Measurements from ENCODE around the gene S100P.
"Not testable (repeated sequence)": the region's sequence is repeated elsewhere in the genome, so short reads cannot be mapped to it uniquely, and the experiment has no call there.

The S100P gene

GRCh38 chr4:6718932-6719610, 25.4 kb downstream of the S100P start:
- Histone ChIP-seq H3K27ac (ENCODE audit: low read length) (no peak overlapping the region), H3K4me3 (ENCODE audit: low read length) (no peak overlapping the region), H3K36me3 (ENCODE audit: control insufficient read depth, low read depth, low read length) (no peaks in the 10 kb centered on the region), H3K4me1 (ENCODE audit: control insufficient read depth, low read depth, low read length) (peaks cover 7% of the 10 kb centered on the region), H3K27me3 (ENCODE audit: control insufficient read depth, insufficient read depth, low read length) (peaks cover 9% of the 10 kb centered on the region), H3K9ac (ENCODE audit: low read length) (no peak overlapping the region), H3K9me3 (ENCODE audit: control insufficient read depth, low read depth, low read length) (no peaks in the 10 kb centered on the region)

- Histone ChIP-seq H3K27ac (ENCODE audit: low read length) (no peak overlapping the region), H3K4me3 (ENCODE audit: low read length) (no peak overlapping the region), H3K9me3 (ENCODE audit: control insufficient read depth, low read depth, low read length) (no peaks in the 10 kb centered on the region), H3K4me1 (ENCODE audit: control insufficient read depth, low read depth, low read length) (peaks cover 7% of the 10 kb centered on the region), H3K9ac (ENCODE audit: low read length) (no peak overlapping the region), H3K36me3 (ENCODE audit: control insufficient read depth, low read depth, low read length) (no peaks in the 10 kb centered on the region), H3K27me3 (ENCODE audit: control insufficient read depth, insufficient read depth, low read length) (peaks cover 3% of the 10 kb centered on the region)
Measured at GRCh38 chr4:6719611-6720179, 26.0 kb downstream of the S100P start.

- no peak overlapping the region for H3K27ac ChIP-seq (ENCODE audit: low read length)
- no peaks in the 10 kb centered on the region for H3K27me3 ChIP-seq (ENCODE audit: control insufficient read depth, insufficient read depth, low read length)
- no peak overlapping the region for H3K4me3 ChIP-seq (ENCODE audit: low read length)
- H3K9ac ChIP-seq (ENCODE audit: low read length), result no peak overlapping the region
- no peaks in the 10 kb centered on the region for H3K9me3 ChIP-seq (ENCODE audit: control insufficient read depth, low read depth, low read length)
- peaks cover 7% of the 10 kb centered on the region for H3K4me1 ChIP-seq (ENCODE audit: control insufficient read depth, low read depth, low read length)
- no peaks in the 10 kb centered on the region for H3K36me3 ChIP-seq (ENCODE audit: control insufficient read depth, low read depth, low read length)
Measured at GRCh38 chr4:6720202-6720699, 26.6 kb downstream of the S100P start.

GRCh38 chr4:6721121-6721520, 27.4 kb downstream of the S100P start:
- no peak overlapping the region for H3K27ac ChIP-seq (ENCODE audit: low read length)
- H3K9me3 ChIP-seq (ENCODE audit: control insufficient read depth, low read depth, low read length), result no peaks in the 10 kb centered on the region
- no peaks in the 10 kb centered on the region for H3K27me3 ChIP-seq (ENCODE audit: control insufficient read depth, insufficient read depth, low read length)
- no peak overlapping the region for H3K4me3 ChIP-seq (ENCODE audit: low read length)
- no peaks in the 10 kb centered on the region for H3K36me3 ChIP-seq (ENCODE audit: control insufficient read depth, low read depth, low read length)
- H3K4me1 ChIP-seq (ENCODE audit: control insufficient read depth, low read depth, low read length), result peaks cover 4% of the 10 kb centered on the region
- no peak overlapping the region for H3K9ac ChIP-seq (ENCODE audit: low read length)

GRCh38 chr4:6722891-6723290, 29.2 kb downstream of the S100P start:
- Histone ChIP-seq H3K27me3 (ENCODE audit: control insufficient read depth, insufficient read depth, low read length) (no peaks in the 10 kb centered on the region), H3K36me3 (ENCODE audit: control insufficient read depth, low read depth, low read length) (no peaks in the 10 kb centered on the region), H3K4me3 (ENCODE audit: low read length) (no peak overlapping the region), H3K9ac (ENCODE audit: low read length) (no peak overlapping the region), H3K4me1 (ENCODE audit: control insufficient read depth, low read depth, low read length) (peaks cover 5% of the 10 kb centered on the region), H3K9me3 (ENCODE audit: control insufficient read depth, low read depth, low read length) (no peaks in the 10 kb centered on the region), H3K27ac (ENCODE audit: low read length) (no peak overlapping the region)

- Histone ChIP-seq H3K27ac (ENCODE audit: low read length) (no peak overlapping the region), H3K9ac (ENCODE audit: low read length) (no peak overlapping the region), H3K36me3 (ENCODE audit: control insufficient read depth, low read depth, low read length) (no peaks in the 10 kb centered on the region), H3K4me3 (ENCODE audit: low read length) (no peak overlapping the region), H3K9me3 (ENCODE audit: control insufficient read depth, low read depth, low read length) (no peaks in the 10 kb centered on the region), H3K4me1 (ENCODE audit: control insufficient read depth, low read depth, low read length) (peaks cover 8% of the 10 kb centered on the region), H3K27me3 (ENCODE audit: control insufficient read depth, insufficient read depth, low read length) (no peaks in the 10 kb centered on the region)
Measured at GRCh38 chr4:6723851-6724250, 30.2 kb downstream of the S100P start.

GRCh38 chr4:6724421-6725111, 30.9 kb downstream of the S100P start:
- Histone ChIP-seq H3K9me3 (ENCODE audit: control insufficient read depth, low read depth, low read length) (no peaks in the 10 kb centered on the region), H3K4me3 (ENCODE audit: low read length) (no peak overlapping the region), H3K36me3 (ENCODE audit: control insufficient read depth, low read depth, low read length) (no peaks in the 10 kb centered on the region), H3K27ac (ENCODE audit: low read length) (no peak overlapping the region), H3K4me1 (ENCODE audit: control insufficient read depth, low read depth, low read length) (peaks cover 8% of the 10 kb centered on the region), H3K27me3 (ENCODE audit: control insufficient read depth, insufficient read depth, low read length) (no peaks in the 10 kb centered on the region), H3K9ac (ENCODE audit: low read length) (no peak overlapping the region)

GRCh38 chr4:6725427-6725961, 31.8 kb downstream of the S100P start:
- not testable (repeated sequence) for H3K4me1 ChIP-seq (ENCODE audit: control insufficient read depth, low read depth, low read length); H3K9ac ChIP-seq (ENCODE audit: low read length); H3K27me3 ChIP-seq (ENCODE audit: control insufficient read depth, insufficient read depth, low read length); H3K4me3 ChIP-seq (ENCODE audit: low read length); H3K27ac ChIP-seq (ENCODE audit: low read length); H3K36me3 ChIP-seq (ENCODE audit: control insufficient read depth, low read depth, low read length); H3K9me3 ChIP-seq (ENCODE audit: control insufficient read depth, low read depth, low read length)

- H3K9ac ChIP-seq (ENCODE audit: low read length), result no peak overlapping the region
- H3K9me3 ChIP-seq (ENCODE audit: control insufficient read depth, low read depth, low read length), result no peaks in the 10 kb centered on the region
- H3K4me3 ChIP-seq (ENCODE audit: low read length), result no peak overlapping the region
- no peak overlapping the region for H3K27ac ChIP-seq (ENCODE audit: low read length)
- peaks cover 13% of the 10 kb centered on the region for H3K4me1 ChIP-seq (ENCODE audit: control insufficient read depth, low read depth, low read length)
- H3K27me3 ChIP-seq (ENCODE audit: control insufficient read depth, insufficient read depth, low read length), result no peaks in the 10 kb centered on the region
- H3K36me3 ChIP-seq (ENCODE audit: control insufficient read depth, low read depth, low read length), result no peaks in the 10 kb centered on the region
Measured at GRCh38 chr4:6727081-6727942, 33.6 kb downstream of the S100P start.

- no peak overlapping the region for H3K4me3 ChIP-seq (ENCODE audit: low read length)
- no peak overlapping the region for H3K27ac ChIP-seq (ENCODE audit: low read length)
- no peak overlapping the region for H3K9ac ChIP-seq (ENCODE audit: low read length)
Measured at GRCh38 chr4:6727943-6728250, 34.2 kb downstream of the S100P start.

GRCh38 chr4:6728320-6729029, 34.8 kb downstream of the S100P start:
- Histone ChIP-seq H3K27ac (ENCODE audit: low read length) (no peak overlapping the region), H3K9ac (ENCODE audit: low read length) (no peak overlapping the region), H3K9me3 (ENCODE audit: control insufficient read depth, low read depth, low read length) (no peaks in the 10 kb centered on the region), H3K27me3 (ENCODE audit: control insufficient read depth, insufficient read depth, low read length) (no peaks in the 10 kb centered on the region), H3K4me1 (ENCODE audit: control insufficient read depth, low read depth, low read length) (peaks cover 13% of the 10 kb centered on the region), H3K4me3 (ENCODE audit: low read length) (no peak overlapping the region), H3K36me3 (ENCODE audit: control insufficient read depth, low read depth, low read length) (no peaks in the 10 kb centered on the region)

More at GRCh38 chr4:6727943-6728250, 34.2 kb downstream of the S100P start:
- no peaks in the 10 kb centered on the region for H3K27me3 ChIP-seq (ENCODE audit: control insufficient read depth, insufficient read depth, low read length)
- no peaks in the 10 kb centered on the region for H3K9me3 ChIP-seq (ENCODE audit: control insufficient read depth, low read depth, low read length)
- no peaks in the 10 kb centered on the region for H3K36me3 ChIP-seq (ENCODE audit: control insufficient read depth, low read depth, low read length)
- H3K4me1 ChIP-seq (ENCODE audit: control insufficient read depth, low read depth, low read length), result peaks cover 13% of the 10 kb centered on the region
